B cell (primary cell): Measurements from ENCODE around the gene RAD51B.

Experiments used
- CTCF ChIP-seq: fragments of 200-600 bp; IDR thresholded peaks from one replicate; pipeline ENCODE4 v1.8.0; 2022; ENCODE audit warnings: antibody characterized with exemption, mild to moderate bottlenecking
- EZH2 ChIP-seq: IDR thresholded peaks from 2 replicates; pipeline ENCODE4 v1.6.1; 2012; ENCODE audit warnings: borderline replicate concordance, low read depth, mild to moderate bottlenecking, moderate library complexity, low read length; ENCODE audit not compliant: insufficient read depth, poor library complexity, severe bottlenecking

- no peak for TF ChIP-seq CTCF
- TF ChIP-seq EZH2 = no peak
Measured at GRCh38 chr14:68713782-68714181, 894.2 kb downstream of the RAD51B start.
